Activated T-cell treated with anti-CD3 and anti-CD28 coated beads, Interleukin-2, amount 50 U/mL, for 48 hours (primary cell): ENCODE results near the gene ZSWIM1.

Experiments
- DNase-seq, 2 experiments: peaks; one replicate each; pipeline ENCODE4 v3.0.0-alpha.2; 2020

The ZSWIM1 gene

DNA sequence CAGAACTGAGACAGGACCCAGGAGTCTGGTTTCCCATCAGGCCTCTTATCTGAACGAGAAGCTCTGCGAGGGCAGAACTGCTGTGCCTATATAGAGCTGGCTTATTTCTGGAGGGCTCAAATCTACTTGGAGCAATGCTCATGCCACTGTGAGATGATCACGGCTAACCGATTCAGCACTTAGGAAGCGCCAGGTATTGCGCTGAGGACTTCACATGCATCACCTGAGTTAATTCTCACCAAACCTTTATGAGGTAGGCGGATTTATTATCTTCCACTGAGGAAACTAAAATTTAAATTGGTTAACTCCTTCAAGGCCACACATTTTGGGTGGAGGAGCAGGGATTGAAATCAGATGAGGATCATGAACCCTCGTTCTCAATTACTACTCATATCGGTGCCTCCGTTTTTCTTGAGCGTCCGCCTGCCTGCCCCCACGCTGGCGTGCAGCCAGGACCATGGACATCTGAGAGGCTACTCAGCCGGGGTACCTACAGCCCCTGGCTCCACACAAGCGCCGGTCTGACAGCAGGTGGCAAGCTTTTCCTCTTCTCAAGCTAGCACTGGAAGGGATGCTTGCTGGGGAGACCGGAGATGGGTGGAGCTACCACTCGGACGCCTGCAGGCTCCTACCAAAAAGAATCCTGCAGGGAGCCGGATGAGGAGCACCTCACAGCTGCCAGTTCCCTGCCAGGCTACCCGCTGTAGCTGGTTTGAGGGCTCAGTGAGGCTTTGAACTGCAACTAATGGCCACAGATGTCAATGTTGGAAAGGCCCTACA is 52.4 kb downstream of the ZSWIM1 start:
- DNase-seq = peak; percentile 73 to 78

DNA sequence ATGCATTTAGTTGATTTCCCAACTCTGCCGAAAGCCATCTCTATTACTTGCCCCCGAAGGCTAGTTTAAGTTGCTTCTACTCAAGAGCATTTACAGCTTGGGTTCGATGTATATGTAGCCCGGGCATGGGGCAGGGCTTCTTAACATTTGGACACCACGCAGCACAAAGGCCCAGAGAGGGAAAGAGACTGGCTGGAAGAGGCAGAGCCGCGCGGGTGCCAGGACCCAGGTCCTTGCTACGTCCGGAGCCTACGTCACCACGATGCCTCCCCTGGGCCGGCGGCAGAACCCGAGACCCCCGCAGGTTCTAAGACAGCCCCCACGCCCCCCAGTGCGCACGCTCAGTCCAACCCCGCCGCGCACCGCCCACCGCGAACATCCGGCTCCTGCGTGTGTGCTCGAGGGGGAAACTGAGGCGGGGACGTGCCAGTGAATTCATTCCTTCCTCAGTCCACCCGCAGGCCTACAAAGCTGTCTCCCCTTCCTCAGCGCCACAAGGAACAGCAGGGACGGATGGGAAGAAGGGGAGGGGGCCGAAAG is 53.1 kb downstream of the ZSWIM1 start:
- DNase-seq = no peak
